HG02943 (cell line): ENCODE measurements around the gene RAP1GAP2.

Experiments used
- ATAC-seq: cut with Tn5 transposase; IDR thresholded peaks from one replicate; pipeline ENCODE4 v1.9.1; 2021; ENCODE audit warnings: mild to moderate bottlenecking, low read depth, moderate library complexity; ENCODE audit not compliant: unreplicated experiment

RAP1GAP2 gene

GRCh38 chr17:2906901-2907300 lies 110.7 kb downstream of the RAP1GAP2 start:
- no peak for ATAC-seq

GRCh38 chr17:2909175-2909845 lies 113.1 kb downstream of the RAP1GAP2 start:
- no peak for ATAC-seq

GRCh38 chr17:2909846-2910234 lies 113.6 kb downstream of the RAP1GAP2 start:
- ATAC-seq = no peak

DNA sequence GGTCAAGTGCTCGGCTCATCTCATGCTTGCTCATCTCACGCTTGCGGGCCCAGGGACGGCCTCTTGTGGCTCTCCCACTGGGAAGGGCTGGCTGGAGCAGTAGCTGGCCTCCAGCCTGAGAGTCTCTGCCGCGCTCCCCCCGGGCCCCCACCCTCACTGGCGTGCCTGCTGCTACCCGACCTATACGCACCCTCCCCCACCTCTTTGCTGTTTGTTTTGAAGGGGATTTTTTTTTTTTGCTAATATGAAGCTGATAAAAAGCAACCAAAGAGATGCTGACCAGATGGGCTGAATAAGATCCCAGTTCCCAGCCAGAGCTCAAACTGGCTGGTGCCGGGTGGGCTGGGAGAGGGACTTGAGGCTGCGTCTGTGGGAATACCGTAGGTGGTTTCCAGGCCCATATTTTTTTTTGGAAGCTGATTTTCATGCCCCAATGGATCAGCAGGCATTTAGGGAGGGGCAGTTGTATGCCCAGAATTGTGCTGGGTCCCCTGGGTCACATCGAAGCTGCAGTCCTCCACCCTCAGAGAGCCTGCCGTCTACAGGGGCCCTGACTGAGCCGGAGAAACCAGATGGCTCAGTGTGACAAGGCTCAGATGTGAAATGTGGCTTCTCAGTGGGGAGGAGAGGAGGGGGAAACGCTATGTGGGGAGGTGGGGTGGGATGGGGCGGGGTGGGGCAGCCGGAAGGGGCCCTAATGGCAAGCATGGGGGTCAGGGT lies 115.0 kb downstream of the RAP1GAP2 start:
- no peak for ATAC-seq

DNA sequence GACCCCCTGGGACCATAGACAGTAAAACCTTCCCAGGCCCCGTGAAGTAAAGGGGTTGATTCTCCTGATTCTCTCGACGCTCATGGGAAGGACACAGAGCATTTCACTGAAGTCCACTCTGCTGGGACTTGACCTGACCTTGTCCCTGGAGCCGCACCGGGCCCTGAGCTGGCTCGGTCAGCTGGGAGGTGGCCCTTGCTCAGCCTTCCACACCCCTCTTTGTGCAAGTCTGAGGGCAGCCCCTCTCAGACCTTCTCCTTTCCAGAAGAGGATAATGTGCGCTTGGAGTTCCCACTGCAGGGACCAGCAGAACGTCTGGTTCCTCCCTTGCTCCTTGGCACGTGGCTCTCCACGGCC lies 115.5 kb downstream of the RAP1GAP2 start:
- ATAC-seq = no peak

DNA sequence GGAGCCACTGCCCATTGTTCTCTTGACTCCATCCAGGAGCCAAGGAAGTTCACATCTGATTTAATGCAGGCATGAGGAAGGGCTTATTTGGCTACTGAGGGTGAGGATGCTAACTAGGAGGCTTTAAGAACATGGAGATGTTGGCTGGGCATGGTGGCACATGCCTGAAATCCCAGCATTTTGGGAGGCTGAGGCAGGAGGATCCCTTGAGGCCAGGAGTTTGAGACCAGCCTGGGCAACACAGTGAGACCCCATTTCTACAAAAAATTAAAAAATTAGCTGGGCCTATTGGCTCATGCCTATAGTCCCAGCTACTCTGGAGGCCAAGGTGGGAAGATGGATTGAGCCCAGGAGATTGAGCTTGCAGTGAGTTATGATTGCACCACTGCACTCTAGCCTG lies 116.5 kb downstream of the RAP1GAP2 start:
- no peak for ATAC-seq

DNA sequence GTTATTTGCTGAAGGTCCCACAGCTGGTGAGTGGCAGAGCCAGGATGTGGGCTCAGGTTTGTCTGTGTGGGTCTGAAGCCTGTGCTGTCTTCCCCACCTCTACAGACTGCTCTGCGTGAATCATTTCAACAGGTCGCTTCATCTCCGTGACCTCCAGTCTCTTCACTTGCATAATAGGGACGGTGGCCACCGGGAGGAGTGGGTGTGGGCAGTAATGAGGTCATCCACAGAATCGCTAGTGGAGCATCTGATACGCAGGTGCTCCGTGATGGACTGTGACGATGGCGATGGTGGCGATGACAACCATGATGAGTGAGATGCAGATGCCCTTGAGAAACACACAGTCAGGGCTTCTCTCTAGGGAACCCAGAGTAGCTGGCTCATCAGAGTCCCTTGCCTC lies 120.2 kb downstream of the RAP1GAP2 start:
- ATAC-seq = no peak

DNA sequence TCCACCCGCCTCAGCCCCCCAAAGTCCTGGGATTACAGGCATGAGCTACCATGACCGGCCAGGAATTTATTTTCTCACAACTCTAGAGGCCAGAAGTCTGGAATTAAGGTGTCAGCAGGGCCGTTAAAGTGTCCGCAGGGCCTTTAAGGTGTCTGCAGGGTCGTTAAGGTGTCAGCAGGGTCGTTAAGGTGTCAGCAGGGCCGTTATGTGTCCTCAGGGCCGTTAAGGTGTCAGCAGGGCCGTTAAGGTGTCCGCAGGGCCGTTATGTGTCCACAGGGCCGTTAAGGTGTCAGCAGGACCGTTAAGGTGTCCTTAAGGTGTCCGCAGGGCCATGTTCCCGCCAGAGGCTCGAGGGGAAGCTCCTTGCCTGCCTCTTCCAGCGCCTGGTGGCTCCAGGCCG lies 125.2 kb downstream of the RAP1GAP2 start:
- no peak for ATAC-seq

DNA sequence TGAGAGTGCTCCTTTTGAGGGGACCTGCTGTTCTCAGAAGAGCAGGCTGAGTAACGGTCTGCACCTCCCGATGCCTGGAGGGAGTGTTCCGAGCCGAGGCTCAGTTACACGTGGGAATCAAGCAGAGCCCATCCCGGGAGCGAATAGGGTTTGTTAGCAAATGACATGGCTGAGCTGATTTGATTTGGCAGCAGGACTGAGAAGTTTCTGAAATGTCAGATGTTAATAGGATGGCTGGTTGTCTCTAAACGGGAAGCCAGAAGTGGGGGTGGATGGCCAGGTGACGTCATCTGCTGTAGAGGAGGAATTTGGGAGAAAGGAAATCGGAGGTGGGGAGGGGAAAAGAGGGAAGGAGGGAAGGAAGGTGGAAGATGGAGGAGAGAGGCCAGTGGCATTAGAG lies 128.0 kb downstream of the RAP1GAP2 start:
- ATAC-seq = no peak

DNA sequence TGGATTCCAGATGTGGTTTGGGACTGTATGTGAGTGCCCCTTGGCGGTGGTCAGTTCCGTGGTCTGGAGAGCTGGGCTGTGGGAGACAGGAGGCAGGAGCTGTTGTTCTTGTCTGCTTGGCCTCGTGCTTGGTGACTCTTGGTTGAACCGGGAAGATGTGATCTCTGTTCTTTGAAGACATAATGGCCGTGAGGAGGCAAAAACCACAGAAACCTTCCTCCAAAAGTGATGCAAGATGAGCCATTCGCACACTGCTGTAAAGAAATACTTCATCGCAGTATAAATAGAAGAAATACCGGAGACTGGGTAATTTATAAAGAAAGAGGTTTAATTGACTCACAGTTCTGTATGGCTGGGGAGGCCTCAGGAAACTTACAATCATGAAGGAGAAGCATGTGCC lies 128.8 kb downstream of the RAP1GAP2 start:
- ATAC-seq = no peak

DNA sequence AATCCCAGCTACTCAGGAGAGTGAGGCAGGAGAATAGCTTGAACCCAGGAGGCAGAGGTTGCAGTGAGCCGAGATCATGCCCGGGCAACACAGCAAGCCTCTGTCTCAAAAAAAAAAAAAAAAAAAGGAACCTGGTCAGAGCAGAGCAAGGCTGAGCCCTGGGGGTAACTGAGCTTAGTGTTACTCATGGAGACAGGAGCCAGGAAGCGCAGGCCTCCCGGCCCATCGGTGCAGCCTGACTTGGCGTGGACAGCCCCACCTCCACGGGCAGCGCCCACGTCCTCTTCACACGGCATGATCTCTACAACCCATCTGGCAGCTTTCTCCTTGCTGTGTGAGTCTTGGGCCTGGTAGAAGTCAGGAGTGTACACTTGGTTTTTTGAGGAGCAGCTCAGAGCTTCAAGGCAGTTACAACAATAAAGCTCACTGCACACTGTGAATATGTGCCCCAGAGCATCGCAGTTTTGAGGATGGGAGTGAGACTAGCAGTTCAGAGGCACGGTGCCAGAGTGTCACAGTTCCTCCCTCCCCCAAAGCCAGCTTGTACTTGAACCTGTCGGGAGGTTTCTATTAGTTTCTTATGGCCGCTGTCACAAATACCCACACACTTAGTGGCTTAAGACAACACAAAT lies 129.9 kb downstream of the RAP1GAP2 start:
- no peak for ATAC-seq

- ATAC-seq = no peak
These were observed 132.2 kb downstream of the RAP1GAP2 start for GRCh38 chr17:2928294-2928890.

DNA sequence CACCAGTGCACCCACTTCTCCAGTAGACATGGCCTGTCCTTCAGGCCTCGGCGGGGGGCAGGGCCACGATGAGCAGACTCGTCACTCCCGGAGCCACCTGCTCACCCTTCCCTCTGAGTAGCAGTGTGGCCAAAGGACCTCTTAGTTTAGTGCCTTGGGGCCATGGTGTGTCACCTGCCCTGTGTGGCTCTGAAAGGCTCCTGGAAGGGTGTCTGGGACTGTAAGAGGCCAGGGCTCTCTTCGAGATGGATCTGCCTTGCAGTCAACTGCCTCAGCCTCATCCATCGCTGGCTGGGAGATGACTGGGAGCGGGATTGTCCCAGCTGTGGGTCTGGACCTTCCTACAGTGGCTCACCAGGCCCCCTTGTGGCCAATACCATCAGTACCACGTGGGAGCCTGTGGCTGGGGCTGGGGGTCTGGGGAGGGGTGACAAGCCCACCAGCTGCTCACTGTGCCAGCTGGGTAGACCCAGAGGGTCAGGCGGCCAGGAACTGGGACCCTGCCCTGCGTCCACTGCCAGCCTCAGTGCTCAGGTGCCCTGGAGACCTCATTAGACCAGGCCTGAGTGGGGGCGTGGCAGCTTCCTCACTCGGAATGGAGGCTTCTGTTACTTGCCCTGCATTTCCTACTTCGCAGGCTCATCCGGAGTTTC lies 133.8 kb downstream of the RAP1GAP2 start:
- no peak for ATAC-seq

GRCh38 chr17:2931876-2932275 lies 135.6 kb downstream of the RAP1GAP2 start:
- ATAC-seq = no peak

GRCh38 chr17:2932946-2933345 lies 136.7 kb downstream of the RAP1GAP2 start:
- no peak for ATAC-seq

GRCh38 chr17:2933606-2934005 lies 137.4 kb downstream of the RAP1GAP2 start:
- ATAC-seq = no peak

GRCh38 chr17:2935632-2936031 lies 139.4 kb downstream of the RAP1GAP2 start:
- ATAC-seq = no peak

DNA sequence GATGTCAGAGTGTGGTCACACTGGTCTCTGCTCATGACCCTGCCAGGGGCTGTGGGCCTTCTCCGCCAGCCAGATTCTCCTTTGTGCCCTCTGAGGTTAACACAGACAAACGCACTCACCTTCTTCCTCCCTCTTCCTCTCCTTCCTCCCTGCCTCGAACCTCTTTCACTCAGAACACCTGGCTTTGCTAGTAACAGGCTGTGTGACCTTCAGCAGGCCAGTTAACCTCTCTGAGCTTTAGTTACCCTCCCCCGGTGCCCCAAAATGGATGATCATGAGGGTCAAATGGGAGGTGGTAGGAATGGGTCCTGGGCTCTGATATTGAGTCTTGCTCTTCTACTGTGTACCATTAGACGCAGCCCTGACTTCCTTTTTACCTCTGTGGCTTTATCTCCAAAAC lies 140.1 kb downstream of the RAP1GAP2 start:
- no peak for ATAC-seq

DNA sequence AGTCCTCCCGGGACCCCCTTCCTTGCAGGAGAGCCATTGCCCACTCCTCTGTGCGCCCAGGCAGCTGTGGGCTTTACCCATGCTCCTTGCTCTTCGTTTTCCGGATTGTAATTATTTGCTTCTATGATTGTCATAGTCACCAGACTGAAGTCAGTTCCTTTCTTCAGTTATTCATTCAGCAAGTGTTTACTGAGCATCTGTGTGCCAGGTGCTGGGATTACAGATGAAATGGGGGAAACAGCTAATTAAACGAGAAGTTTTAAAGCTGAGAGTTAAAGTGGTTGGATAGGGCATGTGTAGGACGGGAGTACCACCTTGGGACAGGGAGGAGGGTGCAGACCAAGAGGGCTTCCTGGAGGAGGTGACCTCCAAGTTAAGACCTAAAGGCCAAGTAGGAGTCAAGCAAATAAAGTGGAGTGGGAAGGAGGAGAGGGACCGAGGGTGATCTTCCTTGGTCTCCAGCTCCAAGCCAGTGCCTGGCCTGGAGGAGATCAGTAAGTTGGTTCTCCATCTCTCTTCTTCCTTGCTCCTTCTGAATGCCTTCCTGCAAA lies 140.6 kb downstream of the RAP1GAP2 start:
- ATAC-seq = no peak

DNA sequence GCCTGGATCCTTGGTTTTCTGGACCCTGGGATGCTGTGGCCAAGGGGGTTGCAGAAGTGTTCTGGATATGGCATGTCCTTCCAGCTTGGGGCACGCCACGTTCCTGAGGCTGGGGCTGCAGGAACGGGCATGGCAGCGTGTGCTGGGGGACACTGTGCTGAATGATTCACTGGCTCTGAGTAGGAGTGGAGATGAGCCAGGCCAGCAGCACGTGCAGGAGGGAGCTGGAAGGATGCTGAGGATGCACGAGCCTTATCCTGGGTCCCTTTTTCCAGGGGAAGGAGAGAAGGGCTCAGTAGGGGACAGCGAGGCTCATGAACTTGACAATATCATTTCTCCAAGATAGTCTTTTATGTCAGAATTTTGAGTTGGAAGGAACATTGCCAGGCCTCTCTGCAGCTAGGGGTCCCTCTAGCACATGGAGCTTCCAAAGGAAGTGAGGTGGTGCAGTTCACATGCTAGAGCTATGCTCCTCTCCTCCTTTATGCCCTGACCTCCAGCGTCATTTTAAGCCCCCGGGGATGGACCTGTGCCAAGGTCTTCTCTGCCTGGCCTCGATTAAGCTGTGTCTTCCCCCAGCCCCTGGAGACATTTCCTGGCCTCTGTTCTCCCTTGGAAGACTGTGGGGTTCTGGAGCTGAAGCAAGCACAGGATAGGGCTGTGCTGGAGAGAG lies 141.2 kb downstream of the RAP1GAP2 start:
- ATAC-seq = no peak
